HFFc6 (cell line): ENCODE measurements around the gene IFI44L. TPM values are rescaled to one million over a fixed set of nuclear protein-coding genes. Genes with fewer than 3 reads are reported as not detected.
A peak's percentile ranks its signal among the peaks of the same experiment; 100 is the strongest.

ENCODE experiments used
- DNase-seq: peaks from one replicate; pipeline ENCODE4 v3.0.0-alpha.2; 2018
- H3K27ac Mint-ChIP-seq: 2 replicates; pipeline ENCODE4 v1.8.0; 2020; ENCODE audit warnings: mild to moderate bottlenecking, mixed read lengths
- H3K27me3 Mint-ChIP-seq: 2 replicates; pipeline ENCODE4 v1.8.0; 2021; ENCODE audit warnings: mild to moderate bottlenecking, moderate library complexity, mixed read lengths; ENCODE audit not compliant: insufficient read depth
- H3K36me3 Mint-ChIP-seq: 2 replicates; pipeline ENCODE4 v1.8.0; 2021; ENCODE audit warnings: low read depth, mixed read lengths
- H3K4me1 Mint-ChIP-seq: 2 replicates; pipeline ENCODE4 v1.8.0; 2020; ENCODE audit warnings: low read depth, mixed read lengths
- H3K4me3 Mint-ChIP-seq: 2 replicates; pipeline ENCODE4 v1.8.0; 2020; ENCODE audit warnings: mild to moderate bottlenecking, moderate library complexity, mixed read lengths
- H3K9me3 Mint-ChIP-seq: 2 replicates; pipeline ENCODE4 v1.8.0; 2020; ENCODE audit warnings: mild to moderate bottlenecking, mixed read lengths
- CTCF ChIP-seq: fragments of 200-600 bp; sonication (generic); IDR thresholded peaks from 2 replicates; pipeline ENCODE4 v1.5.0; 2021; ENCODE audit warnings: antibody characterized with exemption, mild to moderate bottlenecking
- total RNA-seq, 6 experiments: library from RNA; stranded (reverse); fragmentation: NEBNext Ultra II Directional; extraction: Animal tissue kit (Norgen Biotek cat#: 25700); gene quantifications; 2 replicates in 1 of 6; 3 replicates in 5 of 6; pipeline ENCODE4 v1.2.3, GENCODE V29; 2021

Gene IFI44L
- total RNA-seq, 6 experiments from 2014 or later: 0.18 to 0.52 (median 0.34) TPM

GRCh38 chr1:78607334-78607927 lies 12.8 kb upstream of the IFI44L start:
- H3K27ac Mint-ChIP-seq: no peak overlapping the region
- H3K36me3 Mint-ChIP-seq: no peaks in the 10 kb centered on the region
- peaks cover 24% of the 10 kb centered on the region for H3K4me1 Mint-ChIP-seq
- peaks cover 4% of the 10 kb centered on the region; the same call in 1 of the 2 replicates for H3K27me3 Mint-ChIP-seq
- peak; percentile 27 for DNase-seq
- H3K4me3 Mint-ChIP-seq: no peak overlapping the region
- no peaks in the 10 kb centered on the region for H3K9me3 Mint-ChIP-seq
- TF ChIP-seq CTCF: peak; percentile 91

- Mint-ChIP-seq H3K4me3 (no peak overlapping the region), H3K4me1 (peaks cover 21% of the 10 kb centered on the region), H3K27ac (no peak overlapping the region), H3K27me3 (peaks cover 4% of the 10 kb centered on the region; the same call in 1 of the 2 replicates), H3K36me3 (no peaks in the 10 kb centered on the region), H3K9me3 (no peaks in the 10 kb centered on the region)
- TF ChIP-seq CTCF: no peak
- DNase-seq: no peak
Measured at GRCh38 chr1:78607944-78608343, 12.3 kb upstream of the IFI44L start.

GRCh38 chr1:78617615-78618026 lies 2.6 kb upstream of the IFI44L start:
- peak; percentile 87 for DNase-seq
- no peaks in the 10 kb centered on the region for H3K9me3 Mint-ChIP-seq
- TF ChIP-seq CTCF: peak; percentile 95
- peak overlapping the region; percentile 40; the same call in 1 of the 2 replicates for H3K27ac Mint-ChIP-seq
- no peaks in the 10 kb centered on the region for H3K36me3 Mint-ChIP-seq
- H3K4me1 Mint-ChIP-seq: peaks cover 39% of the 10 kb centered on the region
- H3K27me3 Mint-ChIP-seq: 0 out of 2 replicates have a peak, but pooled peaks cover 1% of the 10 kb centered on the region
- H3K4me3 Mint-ChIP-seq: no peak overlapping the region

- no peak for DNase-seq
- Mint-ChIP-seq H3K4me3 (peak overlapping the region; percentile 84), H3K27ac (peak overlapping the region; percentile 85), H3K4me1 (peaks cover 39% of the 10 kb centered on the region), H3K27me3 (0 out of 2 replicates have a peak, but pooled peaks cover 1% of the 10 kb centered on the region), H3K36me3 (no peaks in the 10 kb centered on the region), H3K9me3 (no peaks in the 10 kb centered on the region)
- TF ChIP-seq CTCF: no peak
Measured at GRCh38 chr1:78619032-78619431, 1.2 kb upstream of the IFI44L start.

GRCh38 chr1:78619446-78619802 lies 824 bp upstream of the IFI44L start:
- TF ChIP-seq CTCF: no peak
- no peaks in the 10 kb centered on the region for H3K36me3 Mint-ChIP-seq
- peak overlapping the region; percentile 84 for H3K4me3 Mint-ChIP-seq
- H3K4me1 Mint-ChIP-seq: peaks cover 39% of the 10 kb centered on the region
- DNase-seq: no peak
- peak overlapping the region; percentile 85 for H3K27ac Mint-ChIP-seq
- H3K27me3 Mint-ChIP-seq: 0 out of 2 replicates have a peak, but pooled peaks cover 1% of the 10 kb centered on the region
- no peaks in the 10 kb centered on the region for H3K9me3 Mint-ChIP-seq
